Myocyte (in vitro differentiated cells): ENCODE measurements around the gene BUB1B. TPM values are rescaled to one million over a fixed set of nuclear protein-coding genes. Genes with fewer than 3 reads are reported as not detected.
"Not testable (repeated sequence)": the region's sequence is repeated elsewhere in the genome, so short reads cannot be mapped to it uniquely, and the experiment has no call there.

ENCODE experiments used
- DNase-seq: peaks from one replicate; pipeline ENCODE4 v3.0.0-alpha.2; 2012; ENCODE audit warnings: low read depth
- total RNA-seq: library from RNA; depleted of rRNA; stranded (reverse); fragments of >200 nt; gene quantifications from 2 replicates; pipeline ENCODE4 v1.2.3, GENCODE V29; 2014

The BUB1B gene
- total RNA-seq, 1 donor from 2014 or later = 1.8 TPM

DNA sequence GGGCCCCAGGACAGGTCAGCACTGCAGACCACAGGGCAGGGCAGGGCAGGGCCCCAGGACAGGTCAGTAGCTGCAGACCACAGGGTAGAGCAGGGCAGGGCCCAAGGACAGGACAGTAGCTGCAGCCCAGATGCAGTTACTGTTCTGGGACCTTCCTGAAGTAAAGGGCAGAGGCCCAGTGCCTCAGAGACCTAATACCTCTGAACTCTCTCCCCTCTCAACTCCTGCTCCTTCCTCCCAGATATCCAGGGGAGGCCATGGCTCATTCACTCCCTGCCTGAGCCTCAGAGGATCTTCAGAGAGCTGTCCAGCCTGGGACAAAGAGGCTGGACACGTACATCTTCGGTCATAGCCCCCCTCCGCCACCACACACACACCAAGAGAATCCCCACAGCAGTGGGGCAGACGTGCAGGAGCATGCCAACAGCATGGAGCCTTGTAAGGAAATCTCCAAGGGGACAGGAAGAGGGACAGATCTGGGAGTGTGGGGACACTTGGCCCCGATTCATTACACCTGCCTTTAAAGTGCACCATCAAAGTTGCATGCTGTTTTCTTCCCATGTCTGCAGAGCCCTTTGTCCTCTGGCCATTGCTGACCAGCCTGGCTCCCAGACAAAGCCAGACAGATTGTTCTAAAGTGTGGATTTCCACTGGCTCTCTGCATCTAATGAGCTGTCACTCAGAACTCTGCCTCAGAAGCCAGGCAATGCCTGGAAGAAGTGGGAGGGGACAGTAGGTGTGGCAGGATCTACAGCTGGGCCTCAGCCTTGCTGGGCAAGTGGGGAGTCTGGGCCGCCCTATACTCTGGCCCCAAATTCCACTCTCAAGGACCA, 24.2 kb upstream of the BUB1B start:
- peak; percentile 76 for DNase-seq

DNA sequence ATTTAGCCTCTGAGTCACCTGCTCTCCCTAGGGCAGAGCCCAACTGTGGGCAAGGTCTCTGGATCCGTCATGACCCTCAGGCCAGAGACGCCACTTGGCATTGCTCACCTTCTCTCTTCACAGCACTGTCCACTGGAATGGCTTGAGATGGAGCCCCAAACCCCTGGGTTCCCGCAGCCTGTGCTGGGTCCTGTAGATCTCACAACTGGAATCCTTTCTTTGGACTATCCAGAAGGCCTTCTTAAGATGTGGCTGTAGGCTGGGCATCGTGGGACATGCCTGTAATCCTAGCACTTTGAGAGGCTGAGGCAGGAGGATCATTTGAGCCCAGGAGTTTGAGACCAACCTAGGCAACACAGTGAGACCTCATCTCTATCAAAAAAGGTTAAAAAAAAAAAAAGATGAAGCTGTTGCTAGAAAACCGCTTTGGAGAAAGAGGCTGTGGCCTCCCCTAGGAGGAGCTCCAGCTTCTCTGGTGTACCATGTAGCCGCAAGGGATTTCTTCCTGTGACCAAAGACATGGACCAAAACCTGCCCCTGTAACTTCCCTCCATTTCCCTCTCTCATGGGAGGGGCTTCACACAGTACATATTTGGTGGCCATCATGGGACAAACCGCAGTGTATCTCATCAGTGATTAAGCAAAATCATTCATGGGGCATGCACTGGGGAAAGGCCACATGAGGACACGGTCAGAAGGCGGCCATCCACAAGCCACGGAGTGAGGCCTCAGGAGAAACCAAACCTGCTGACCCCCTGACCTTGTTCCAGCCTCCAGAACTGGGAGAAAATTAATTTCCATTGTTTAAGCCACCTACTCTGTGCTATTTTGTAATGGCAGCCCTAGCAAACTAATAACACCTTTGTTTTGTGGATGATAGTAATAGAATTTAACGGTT, 23.3 kb upstream of the BUB1B start:
- no peak for DNase-seq

- not testable (repeated sequence) for DNase-seq
These were observed 22.7 kb upstream of the BUB1B start for GRCh38 chr15:40138201-40138570.

GRCh38 chr15:40142428-40142827, 18.4 kb upstream of the BUB1B start:
- no peak for DNase-seq

DNA sequence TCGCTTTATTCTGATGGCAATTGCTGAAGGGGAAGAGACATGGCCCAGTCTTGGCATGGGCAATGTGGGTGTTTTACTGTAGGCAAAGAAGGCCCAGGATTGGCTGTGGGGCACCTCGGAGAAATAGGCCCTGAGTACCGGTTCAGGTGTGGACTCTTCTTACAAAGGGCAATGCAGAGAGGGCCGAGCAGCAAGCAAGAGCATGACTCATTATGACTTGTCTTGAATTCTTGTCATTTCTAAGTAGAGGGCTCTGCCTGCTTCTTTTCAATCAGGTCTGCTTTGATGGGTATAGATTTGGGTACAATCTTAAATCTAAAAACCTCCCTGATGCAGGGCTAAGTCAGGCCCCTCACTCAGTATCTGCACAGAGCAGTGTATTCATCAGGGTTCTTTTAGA, 14.8 kb upstream of the BUB1B start:
- DNase-seq = no peak

DNA sequence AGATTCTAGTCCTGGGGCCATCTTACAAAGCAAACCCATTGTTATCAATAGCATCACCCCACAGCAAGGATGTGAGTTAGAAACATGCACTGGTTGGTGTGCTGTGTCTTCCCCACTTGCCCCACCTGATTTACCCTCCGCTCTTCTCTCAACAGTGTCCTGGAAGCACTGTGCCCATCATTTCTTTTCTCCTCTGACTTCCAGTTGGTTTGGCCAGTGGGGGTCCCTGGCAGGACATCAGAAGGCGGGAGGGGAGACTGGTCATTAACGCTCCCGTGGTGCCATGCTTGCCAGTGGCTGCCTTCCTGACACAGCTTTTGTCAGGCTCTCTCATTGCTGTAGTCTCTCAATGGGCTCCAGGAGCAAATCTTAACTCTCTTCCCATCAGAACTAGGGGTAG, 11.5 kb upstream of the BUB1B start:
- no peak for DNase-seq

- DNase-seq = peak; percentile 99
These were observed 10.5 kb upstream of the BUB1B start for GRCh38 chr15:40150163-40150925.

DNA sequence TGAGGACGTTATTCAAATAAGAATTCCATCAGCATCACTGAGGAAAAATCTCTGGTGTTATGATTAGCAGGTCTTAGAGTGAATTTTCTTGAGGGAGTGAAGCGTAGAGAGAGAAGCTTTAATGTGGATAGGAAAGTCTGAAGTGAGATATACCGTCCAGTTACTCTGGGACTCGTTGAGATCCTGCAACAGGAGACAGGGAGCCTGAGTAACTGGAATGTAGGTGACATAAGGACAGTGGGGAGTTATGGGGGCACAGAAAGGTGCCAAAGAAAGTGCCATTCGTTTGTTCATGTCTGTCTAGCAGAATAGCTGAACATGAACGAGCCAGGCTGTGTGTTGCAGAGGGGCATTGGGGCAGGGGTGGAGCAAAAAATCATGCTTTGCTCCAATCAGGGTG, 9.4 kb upstream of the BUB1B start:
- no peak for DNase-seq

- no peak for DNase-seq
These were observed 8.9 kb upstream of the BUB1B start for GRCh38 chr15:40151991-40152390.

- DNase-seq = not testable (repeated sequence)
These were observed 6.0 kb upstream of the BUB1B start for GRCh38 chr15:40154821-40155220.

GRCh38 chr15:40155270-40155910, 5.5 kb upstream of the BUB1B start:
- no peak for DNase-seq

DNA sequence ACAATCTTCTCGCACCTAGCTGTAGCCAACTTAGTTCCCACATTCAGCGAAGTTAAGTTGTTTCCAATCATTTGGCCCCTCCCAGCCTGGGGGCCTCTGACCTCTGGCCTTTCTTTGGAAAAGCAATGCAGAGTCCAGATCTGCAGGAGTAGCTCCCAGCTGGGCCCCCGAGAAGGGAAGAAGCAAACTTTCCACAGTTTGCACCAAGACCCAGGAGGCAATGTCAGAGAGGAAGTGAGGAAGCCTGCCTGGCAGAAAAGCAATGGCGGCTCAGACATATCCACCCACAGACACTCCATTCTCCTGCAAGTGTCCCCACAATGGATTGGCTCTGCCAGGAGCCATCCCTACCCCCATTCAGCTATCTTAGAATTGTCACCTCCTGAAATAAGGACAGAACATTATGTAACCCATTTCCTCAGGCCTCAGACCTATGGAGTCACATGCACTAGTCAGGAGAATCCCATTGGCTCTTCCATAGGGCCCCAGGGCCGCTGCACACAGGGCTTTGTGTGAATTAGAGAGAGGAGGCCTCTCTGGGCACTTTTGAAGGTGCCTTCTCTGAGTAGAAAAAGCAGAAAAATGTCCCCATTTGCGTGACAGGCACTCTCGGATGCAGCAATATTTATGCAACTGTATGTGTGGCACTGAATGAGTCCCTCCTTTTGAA, 3.0 kb upstream of the BUB1B start:
- no peak for DNase-seq

GRCh38 chr15:40160021-40160420, 848 bp upstream of the BUB1B start:
- no peak for DNase-seq

- no peak for DNase-seq
These were observed 973 bp downstream of the BUB1B start for GRCh38 chr15:40161693-40162391.

DNA sequence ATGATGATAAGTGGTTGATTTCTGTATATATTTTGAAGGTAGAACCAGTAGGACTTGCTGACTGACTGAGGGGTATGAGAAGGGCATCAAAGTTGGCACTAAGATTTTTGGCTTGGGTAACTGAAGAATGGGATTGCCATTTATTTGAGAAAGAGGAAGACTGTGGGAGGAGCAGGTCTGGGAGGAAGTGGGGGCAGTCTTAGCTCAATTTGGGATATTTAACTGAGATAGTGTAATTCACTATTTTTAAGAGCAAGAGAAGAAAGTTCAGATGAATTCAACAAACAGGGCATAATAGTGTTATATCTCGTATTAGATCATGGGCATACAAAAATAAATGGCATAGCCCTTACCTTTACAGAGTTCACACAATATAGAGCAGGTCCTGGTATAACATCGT, 1.7 kb downstream of the BUB1B start:
- DNase-seq = no peak

DNA sequence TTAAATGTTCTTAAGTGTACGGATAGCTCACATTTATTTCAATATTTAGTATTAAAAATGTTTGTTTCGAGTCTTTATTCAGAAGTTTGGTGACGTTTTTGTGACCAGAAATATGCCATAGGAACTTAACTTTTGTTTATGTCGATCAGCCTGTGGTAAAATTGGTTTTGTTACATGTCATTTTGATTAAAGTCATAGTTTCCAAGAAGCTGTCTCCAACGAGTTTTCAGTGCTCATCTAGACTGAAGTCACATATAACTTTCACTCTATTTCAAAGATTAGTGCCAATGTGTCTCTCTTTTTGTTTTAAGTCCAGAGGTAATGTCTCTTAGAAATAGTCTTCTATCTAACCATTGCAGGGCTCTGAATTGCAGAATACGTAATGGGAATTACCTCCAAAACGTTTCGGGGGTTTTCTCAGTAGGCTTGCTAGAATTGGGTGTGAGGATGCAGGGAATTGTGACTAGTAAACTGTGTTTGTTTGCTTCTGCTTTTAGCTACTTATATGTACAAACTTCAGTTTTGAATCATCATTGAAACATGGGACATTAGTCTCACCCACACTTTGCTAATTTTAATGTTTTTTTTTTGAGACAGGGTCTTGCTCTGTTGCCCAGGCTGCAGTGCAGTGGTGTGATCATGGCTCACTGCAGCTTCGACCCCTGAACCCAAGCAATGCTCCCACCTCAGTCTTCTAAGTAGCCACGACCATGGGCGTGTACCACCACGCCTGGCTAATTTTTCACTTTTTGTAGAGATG, 3.0 kb downstream of the BUB1B start:
- no peak for DNase-seq

- not testable (repeated sequence) for DNase-seq
These were observed 6.5 kb downstream of the BUB1B start for GRCh38 chr15:40167374-40167773.

DNA sequence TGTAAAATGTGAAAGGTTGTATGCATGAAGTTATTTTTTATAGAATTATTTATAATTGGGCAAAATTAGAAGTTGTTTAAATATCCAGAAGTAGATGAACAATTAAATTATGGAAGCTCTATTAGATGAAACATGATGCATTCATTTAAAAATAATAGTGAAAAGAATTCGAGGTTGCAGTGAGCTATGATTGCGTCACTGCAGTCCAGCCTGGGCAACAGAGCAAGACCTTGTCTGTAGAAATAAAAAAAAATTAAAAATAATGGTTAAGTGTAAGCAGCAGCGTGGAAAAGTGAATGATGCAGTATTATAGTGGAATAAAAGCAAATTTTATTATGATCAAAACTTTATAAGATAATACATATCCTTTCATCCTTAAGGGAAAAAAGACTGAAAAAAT, 14.3 kb downstream of the BUB1B start:
- DNase-seq = no peak

GRCh38 chr15:40182358-40183029, 21.6 kb downstream of the BUB1B start:
- DNase-seq = no peak
